ENCODE results near the gene PROZ. TPM values are rescaled to one million over a fixed set of nuclear protein-coding genes. Genes with fewer than 3 reads are reported as not detected.

Gene PROZ
- total RNA-seq, 1 experiment from 2014 or later, result not detected

DNA sequence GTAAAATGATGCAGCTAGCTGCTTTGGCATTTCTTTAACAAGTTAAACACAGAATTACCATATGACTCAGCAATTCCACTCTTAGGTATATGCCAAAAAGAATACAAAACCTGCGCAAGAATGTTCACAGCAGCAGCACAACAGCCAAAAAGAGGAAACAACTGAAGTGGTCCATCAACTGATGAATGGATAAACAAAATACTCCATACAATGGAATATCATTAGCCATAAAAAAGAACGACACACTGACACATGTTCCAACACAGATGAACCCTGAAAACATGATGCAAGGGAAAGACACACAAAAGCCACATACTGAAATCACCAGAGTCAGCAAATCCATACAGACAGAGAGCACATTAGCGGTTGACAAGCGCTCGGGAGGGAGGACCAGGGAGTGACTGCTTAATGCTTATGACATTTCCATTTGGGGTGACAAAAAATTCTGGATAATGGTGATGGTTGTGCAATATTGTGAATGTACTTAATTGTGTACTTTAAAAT is 47.0 kb downstream of the PROZ start (continued):
- no peak for TF ChIP-seq EGR1 (IDR thresholded peaks at IDR 0.05; ENCODE audit: low read depth)

DNA sequence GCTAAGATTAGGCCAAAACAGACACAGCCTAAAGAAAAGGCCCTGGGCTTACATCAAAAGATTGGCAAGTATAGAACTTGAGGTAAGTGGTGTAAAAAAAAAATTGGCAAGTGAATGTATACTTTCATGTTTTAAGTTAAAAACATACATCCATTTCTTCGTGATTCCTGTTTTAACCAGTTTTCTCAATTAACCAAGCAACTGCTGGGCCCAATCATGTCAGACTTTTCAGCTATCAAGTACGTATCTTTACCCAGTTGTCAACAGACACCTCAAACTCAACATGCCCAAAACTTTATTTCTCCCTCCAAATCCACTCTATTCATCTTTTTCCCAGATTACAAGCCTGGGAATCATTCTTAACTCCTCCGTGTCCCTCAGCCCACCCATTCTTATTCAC is 49.0 kb downstream of the PROZ start:
- POLR2A ChIA-PET, result no interaction called here

More for the DNA sequence above, 49.0 kb downstream of the PROZ start:
- H3K4me2 ChIP-seq (ENCODE audit: low read length), result peak overlapping the region; percentile 86
- no peaks in the 10 kb centered on the region for H3K9me3 ChIP-seq (ENCODE audit: control insufficient read depth in 1 of 2, insufficient read depth in 1 of 2, low read depth in 1 of 2, low read length in 2 of 2)
- RAD21 ChIA-PET (ENCODE audit: low non-redundant PET in 1 of 2, low total read pairs in 2 of 2, uncharacterized antibody in 2 of 2, unreplicated experiment in 2 of 2), result no interaction called here
- TF ChIP-seq ZBTB33 (IDR thresholded peaks at IDR 0.05; ENCODE audit: extremely low read depth, insufficient replicate concordance, low read length) (no peak), FOSL1 (IDR thresholded peaks at IDR 0.05; ENCODE audit: low read depth) (no peak), CBX3 (IDR thresholded peaks at IDR 0.05; ENCODE audit: low read depth) (no peak), ZFX (IDR thresholded peaks at IDR 0.05) (no peak), POLR2A (IDR thresholded peaks at IDR 0.05; ENCODE audit: borderline replicate concordance, extremely low read depth, insufficient read depth, insufficient read length) (no peak), ELF1 (IDR thresholded peaks at IDR 0.05; ENCODE audit: borderline replicate concordance, low read depth) (no peak), RAD21 (IDR thresholded peaks at IDR 0.05; ENCODE audit: low read depth) (no peak)
- TF ChIP-seq, protein P1, sequence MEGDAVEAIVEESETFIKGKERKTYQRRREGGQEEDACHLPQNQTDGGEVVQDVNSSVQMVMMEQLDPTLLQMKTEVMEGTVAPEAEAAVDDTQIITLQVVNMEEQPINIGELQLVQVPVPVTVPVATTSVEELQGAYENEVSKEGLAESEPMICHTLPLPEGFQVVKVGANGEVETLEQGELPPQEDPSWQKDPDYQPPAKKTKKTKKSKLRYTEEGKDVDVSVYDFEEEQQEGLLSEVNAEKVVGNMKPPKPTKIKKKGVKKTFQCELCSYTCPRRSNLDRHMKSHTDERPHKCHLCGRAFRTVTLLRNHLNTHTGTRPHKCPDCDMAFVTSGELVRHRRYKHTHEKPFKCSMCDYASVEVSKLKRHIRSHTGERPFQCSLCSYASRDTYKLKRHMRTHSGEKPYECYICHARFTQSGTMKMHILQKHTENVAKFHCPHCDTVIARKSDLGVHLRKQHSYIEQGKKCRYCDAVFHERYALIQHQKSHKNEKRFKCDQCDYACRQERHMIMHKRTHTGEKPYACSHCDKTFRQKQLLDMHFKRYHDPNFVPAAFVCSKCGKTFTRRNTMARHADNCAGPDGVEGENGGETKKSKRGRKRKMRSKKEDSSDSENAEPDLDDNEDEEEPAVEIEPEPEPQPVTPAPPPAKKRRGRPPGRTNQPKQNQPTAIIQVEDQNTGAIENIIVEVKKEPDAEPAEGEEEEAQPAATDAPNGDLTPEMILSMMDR (IDR thresholded peaks at IDR 0.05 in 2 of 3, conservative IDR thresholded peaks at IDR 0.05 in 1 of 3; ENCODE audit: borderline replicate concordance in 1 of 3, insufficient read depth in 1 of 3, low read depth in 2 of 3, low read length in 2 of 3), result no peak
- DNase-seq (ENCODE audit: low read depth, low spot score), result no peak
- peaks cover 87% of the 10 kb centered on the region for H3K79me2 ChIP-seq (ENCODE audit: insufficient read depth, low read length)
- no TSS peak for BruUV-seq (replicated peaks)
- H3K27me3 ChIP-seq (ENCODE audit: insufficient read depth, low read length), result no peaks in the 10 kb centered on the region
- peaks cover 0 to 27% of the 10 kb centered on the region in 2 experiments; a peak in 3 of 4 replicates for H3K36me3 ChIP-seq (ENCODE audit: control insufficient read depth in 1 of 2, insufficient read depth in 2 of 2, low read length in 2 of 2)
- H3K9ac ChIP-seq (ENCODE audit: low read length), result peak overlapping the region; percentile 96
- ATAC-seq, result no peak
- H3K27ac ChIP-seq (ENCODE audit: low read depth, low read length), result peak overlapping the region; percentile 98; the same call in 1 of the 2 replicates
- peaks cover 5% of the 10 kb centered on the region; the same call in 1 of the 2 replicates for H4K20me1 ChIP-seq (ENCODE audit: insufficient read depth)
- H3K9me2 ChIP-seq (ENCODE audit: insufficient read depth), result no peaks in the 10 kb centered on the region
- H2AFZ ChIP-seq (ENCODE audit: low read depth, low read length, poor library complexity, severe bottlenecking), result no peak overlapping the region
- H3K4me1 ChIP-seq (ENCODE audit: control insufficient read depth in 1 of 2, insufficient read depth in 2 of 2, low read length in 2 of 2), result peaks cover 14 to 23% of the 10 kb centered on the region in 2 experiments
- CTCF ChIA-PET, result no interaction called here
- intact Hi-C loops (cut with micrococcal nuclease), result no loop called here
- H3K4me3 ChIP-seq (replicated peaks in 1 of 2; ENCODE audit: low read depth in 1 of 2, low read length in 2 of 2), result peak overlapping the region; percentile 56 to 74

Measured in HCT116 (cell line).